Mucosa of gallbladder (tissue), 1 donor: ENCODE measurements around the gene ECE2. TPM values are rescaled to one million over a fixed set of nuclear protein-coding genes. Genes with fewer than 3 reads are reported as not detected.

ENCODE experiments used
- DNase-seq: peaks from one replicate; pipeline ENCODE4 v3.0.0-alpha.2; 2020; ENCODE audit warnings: low spot score
- total RNA-seq: library from RNA; stranded (reverse); gene quantifications from one replicate; pipeline ENCODE4 v1.2.1, GENCODE V29; 2021
- donor health status: DM: no; HTN: no; CAD: no.

ECE2 gene
- total RNA-seq, 1 donor from 2014 or later: 0.14 TPM

DNA sequence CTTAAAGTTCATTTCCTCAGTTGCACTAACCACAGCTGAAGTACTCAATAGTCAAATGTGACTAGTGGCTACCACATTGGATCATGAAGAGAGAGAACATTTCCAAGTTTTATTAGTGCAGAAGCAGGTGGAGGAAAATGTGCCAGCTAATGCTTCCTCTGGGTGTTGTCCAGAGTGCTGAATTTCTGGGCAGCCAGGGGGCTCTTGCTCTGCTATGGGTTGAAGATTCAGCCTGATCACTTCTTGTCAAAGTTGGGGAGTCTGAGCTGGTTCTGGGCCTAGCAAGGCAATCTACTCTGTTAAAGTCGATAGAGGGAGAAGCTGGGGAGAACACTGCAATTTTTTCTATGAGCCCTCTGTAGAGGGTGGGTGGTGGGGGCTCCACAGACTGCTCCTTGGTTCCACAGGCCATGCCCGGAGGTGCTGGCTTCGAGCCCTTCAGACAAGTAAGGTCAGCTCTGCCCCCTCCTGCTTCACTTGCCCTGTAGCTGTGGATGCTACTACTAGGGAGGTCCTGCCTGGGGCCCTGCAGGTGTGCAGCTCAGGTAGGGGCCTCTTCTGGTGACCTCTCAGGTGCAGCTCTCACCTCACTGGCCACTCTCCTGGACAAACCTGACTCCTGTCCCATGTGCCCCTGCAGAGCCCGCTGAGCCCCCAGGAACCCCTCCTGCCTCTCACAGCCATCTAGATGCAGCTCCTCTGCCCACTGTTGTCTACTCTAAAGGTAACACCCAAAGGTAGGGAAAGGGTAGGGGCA is 35.3 kb upstream of the ECE2 start:
- DNase-seq: no peak

- no peak for DNase-seq
These were observed 34.7 kb upstream of the ECE2 start for GRCh38 chr3:184241141-184241446.

DNA sequence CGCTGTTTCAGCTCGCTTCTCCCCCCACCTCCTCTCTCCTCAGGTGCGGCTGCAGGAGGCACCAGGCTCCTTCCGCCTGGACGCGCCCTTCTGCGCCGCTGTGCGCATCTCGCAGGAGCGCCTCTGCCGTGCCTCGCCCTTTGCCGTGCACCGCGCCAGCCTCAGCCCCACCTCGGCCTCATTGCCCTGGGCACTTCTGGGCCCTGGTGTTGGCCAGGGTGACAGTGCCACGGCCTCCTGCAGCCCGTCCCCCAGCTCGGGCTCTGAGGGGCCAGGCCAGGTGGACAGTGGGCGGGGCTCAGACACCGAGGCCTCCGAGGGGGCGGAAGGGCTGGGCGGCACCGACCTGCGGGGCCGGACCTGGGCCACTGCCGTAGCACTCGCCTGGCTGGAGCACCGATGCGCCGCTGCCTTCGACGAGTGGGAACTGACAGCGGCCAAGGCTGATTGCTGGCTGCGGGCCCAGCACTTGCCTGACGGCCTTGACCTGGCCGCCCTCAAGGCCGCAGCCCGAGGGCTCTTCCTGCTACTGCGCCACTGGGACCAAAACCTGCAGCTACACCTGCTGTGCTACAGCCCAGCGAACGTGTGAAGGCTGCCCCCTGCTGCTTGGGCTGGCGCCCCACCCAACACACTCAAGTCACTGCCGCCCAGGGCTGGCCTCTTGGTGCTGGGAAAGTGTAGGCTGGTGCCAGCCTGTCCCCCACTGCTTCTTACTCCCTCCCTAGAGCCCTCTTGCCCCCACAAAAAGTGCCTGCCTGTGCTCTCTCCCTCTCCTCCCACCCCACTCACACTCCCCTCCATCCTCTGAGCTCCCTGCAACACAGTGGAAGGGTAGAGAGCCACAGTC is 34.1 kb upstream of the ECE2 start:
- peak; percentile 66 for DNase-seq

GRCh38 chr3:184242297-184242685 is 33.5 kb upstream of the ECE2 start:
- DNase-seq: no peak

DNA sequence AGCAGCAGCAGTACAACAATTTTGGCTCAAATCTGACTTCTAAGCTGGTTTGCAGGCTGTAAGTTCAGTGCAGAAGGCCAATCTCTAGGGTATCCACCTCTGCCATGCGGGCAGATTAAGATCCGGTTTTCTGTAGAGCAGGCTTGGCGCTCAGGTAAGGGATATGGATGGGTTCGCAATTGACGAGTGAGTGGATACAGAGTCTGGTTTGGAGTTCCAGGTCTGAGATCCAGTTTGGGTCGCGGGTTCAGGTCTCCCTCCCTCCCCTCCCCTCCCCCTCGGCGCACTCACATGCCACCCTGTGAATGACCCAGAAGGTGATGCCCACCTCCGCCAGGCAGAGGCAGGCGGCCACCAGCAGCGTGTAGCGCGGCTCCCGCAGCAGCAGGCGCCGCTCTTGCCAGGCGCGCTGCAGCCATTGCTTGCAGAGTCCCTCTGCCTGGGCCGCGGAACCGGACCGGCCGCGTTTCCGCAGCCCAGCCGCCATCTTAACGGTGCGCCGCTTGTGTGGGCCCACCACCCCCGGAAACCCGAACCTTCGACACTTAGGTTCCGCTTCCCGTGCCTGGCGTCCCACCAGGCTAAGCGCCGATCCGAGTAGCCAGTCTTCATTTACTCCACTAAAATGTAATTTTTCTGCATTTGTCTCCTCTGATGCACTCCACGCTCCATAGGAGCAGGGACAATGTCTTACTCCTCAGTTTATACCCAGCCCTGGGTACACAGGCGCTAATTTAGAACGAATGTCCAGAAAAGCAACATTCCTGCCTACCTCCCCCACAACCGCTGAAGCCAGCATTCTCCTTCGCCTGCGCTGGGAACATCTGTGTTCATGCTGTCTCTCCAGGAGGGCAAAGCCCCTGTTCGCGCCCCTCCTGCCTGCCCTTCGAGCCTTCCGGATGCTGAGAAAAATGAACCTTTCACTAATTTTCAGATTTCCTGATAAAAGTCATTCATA is 27.1 kb upstream of the ECE2 start, which contains the start of gene ALG3:
ALG3 (minus strand) TSS at position 509 of the 958 bp plus-strand sequence; CDS start at position 487, 22 bp downstream.
- DNase-seq: peak; percentile 87

DNA sequence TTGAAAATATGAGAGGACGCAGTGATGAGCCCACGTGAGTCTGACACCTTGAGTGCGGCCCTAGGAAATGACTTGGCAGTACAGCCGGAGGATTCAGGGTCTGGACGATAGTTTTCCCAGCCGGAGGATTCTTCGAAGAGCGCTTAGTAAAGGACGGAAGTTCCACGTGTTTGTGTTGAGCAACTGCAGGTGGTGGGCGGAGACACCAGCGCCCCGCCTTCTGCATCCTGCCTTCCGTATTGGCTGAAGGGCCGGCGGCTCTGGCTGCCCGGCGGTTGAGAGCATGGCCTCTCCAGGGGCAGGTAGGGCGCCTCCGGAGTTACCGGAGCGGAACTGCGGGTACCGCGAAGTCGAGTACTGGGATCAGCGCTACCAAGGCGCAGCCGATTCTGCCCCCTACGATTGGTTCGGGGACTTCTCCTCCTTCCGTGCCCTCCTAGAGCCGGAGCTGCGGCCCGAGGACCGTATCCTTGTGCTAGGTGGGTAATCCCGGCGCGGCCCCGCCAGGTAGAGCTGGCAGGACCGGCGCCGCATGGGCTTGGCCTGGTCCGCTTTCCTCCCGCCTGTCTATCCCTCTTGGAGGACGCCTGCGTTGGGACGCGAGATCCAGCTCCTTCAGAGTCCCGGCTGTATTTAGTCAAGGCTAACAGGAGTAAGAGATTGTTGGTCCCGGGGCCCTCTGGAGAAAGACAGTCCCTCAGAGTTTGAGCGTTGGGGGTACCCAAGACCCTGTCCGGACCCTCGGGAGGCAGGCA is 26.2 kb upstream of the ECE2 start, which contains the start of gene EEF1AKMT4:
EEF1AKMT4 (plus strand) TSS at position 261 of the 755 bp plus-strand sequence; CDS start at position 284, 23 bp downstream.
- peak; percentile 97 for DNase-seq

DNA sequence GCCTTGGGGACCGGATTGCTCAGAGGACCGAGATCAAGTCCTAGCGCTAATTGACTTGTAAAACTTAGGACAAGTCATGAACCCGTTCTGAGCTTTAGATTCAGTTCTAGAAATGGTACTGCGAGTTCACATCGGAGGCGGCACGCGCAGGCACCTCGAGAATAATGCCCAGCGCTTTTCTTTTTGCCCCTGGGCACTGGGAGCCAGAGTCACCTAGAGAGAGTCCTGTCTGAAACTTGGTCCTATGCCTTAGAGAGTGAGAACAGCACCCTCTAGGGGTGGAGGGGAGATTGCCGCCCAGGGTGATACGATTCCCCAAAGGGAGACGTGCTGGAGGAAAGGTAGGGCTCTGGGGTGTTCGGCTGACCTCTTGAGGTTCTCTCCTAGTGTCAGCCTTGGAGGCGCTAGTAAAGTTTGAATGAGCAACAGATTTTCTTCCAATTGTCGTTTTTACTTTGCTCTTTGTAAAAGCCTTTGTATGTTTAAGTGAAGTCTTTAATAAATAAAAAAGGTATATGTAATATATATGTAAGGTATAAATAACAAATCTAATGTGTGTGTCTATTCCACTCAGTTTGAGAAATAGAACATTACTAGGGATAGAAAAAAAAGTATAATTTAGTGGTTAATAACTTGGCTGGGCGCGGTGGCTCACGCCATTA is 25.5 kb upstream of the ECE2 start:
- peak; percentile 92 for DNase-seq

DNA sequence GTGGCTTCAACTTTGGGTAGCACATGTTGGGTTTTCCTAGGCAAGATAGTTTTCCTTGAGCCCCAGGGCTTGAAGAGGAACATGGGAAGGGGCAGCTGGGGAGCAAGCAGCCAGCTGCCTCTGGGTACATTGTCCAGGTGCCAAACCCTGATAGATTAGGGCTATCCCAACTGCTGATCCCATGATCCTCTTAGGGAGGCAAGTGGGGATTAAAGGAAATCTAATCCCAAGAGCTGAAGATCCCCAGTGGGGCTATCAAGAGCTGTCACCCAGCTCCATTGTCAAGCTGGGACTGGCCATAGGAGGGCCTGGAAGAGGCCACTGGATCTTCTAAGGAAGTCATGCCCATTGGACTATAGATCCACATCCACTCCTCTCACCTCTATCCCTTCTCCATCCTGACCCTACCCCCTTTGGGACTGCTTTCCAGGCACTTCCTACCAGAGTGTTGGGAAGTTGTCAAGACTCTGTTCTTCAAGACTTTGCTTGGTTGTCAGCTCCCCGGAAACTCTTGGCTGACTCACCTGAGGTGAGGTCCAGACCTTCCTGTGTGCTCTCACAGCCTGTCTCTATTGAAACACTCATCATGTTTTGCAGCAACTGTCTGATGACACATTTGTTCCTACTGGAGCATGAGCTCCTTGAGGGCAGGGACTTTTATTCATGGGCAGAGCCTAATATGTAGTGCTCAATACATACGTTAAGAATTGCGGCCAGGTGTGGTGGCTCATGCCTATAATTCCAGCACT is 20.4 kb upstream of the ECE2 start:
- DNase-seq: no peak

- DNase-seq: no peak
These were observed 18.5 kb upstream of the ECE2 start for GRCh38 chr3:184257083-184257915.

- no peak for DNase-seq
These were observed 16.9 kb upstream of the ECE2 start for GRCh38 chr3:184258926-184259325.

GRCh38 chr3:184259396-184259877 is 16.4 kb upstream of the ECE2 start:
- DNase-seq: no peak

DNA sequence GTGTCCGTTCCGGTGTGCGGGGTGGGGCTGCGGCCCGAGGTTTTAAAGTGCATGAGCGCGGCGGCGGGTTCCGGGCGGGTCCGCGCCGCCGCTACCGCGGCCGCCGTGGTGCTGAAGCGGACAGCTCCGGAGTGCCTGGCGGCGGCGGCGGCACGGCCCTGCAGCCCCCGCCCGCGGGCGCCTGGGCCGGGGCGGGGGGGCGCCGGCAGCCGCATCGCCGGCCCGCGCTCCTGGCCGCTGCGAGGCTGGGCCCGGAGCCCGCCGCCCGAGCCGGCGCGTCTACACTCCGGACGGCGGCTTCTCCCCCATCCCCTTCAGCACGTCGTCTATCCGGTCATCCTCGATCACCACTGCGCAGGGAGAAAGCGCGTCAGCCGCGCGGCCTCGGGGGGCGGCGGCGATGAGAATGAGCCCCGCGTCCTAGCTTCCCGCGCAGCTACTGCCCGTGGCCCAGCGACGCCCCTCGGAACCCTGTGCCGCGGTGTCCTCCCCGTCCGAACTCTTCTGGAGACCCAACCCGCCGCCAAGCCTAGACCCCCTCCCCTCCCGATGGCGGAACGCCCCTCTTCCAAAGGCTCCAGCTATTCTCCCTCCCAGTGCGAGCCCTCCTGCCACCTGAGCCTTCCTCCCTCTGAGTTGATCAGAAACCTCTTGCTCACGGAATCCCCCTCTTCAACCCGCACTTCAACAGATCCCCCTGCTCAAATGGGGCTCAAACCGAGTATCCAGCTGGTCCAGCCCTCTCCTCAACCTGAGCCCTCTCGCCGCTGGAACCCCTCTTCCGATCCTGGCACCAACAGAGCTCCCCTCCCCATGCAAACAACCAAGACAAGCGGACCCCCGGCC is 15.7 kb upstream of the ECE2 start:
- DNase-seq: peak; percentile 34

DNA sequence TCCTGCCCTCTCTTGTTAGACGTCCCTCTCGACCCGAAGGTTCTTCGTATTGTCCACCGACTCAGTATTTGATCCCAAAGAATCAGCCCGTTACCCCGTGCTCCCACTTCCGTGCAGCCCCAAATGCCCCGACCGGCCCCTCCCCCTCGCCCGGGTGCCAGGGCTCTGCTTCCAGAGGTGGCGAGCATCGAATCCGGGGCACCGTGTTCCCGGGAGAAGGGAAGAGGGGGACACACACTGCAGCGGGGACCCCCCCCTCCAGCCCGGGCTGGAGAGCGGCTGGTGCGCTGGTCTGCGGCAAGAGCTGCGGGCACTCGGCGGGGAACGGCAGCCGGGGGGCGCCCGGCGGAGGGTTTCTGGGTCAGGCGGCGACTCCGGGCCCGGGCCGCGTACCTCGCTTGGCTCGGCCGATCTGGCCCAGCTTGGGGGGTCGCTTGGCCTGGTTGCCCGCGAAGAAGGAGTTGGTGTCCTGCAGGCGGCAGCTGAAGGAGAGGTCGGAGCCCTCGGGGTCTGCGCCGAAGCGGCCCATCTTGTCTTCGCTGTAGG is 15.0 kb upstream of the ECE2 start:
- no peak for DNase-seq

- no peak for DNase-seq
These were observed 14.5 kb upstream of the ECE2 start, which contains the start of gene CAMK2N2 for GRCh38 chr3:184261270-184261853. Gene CAMK2N2 (minus strand): TSS chr3:184261553. CDS start chr3:184261285, 268 bp downstream.

DNA sequence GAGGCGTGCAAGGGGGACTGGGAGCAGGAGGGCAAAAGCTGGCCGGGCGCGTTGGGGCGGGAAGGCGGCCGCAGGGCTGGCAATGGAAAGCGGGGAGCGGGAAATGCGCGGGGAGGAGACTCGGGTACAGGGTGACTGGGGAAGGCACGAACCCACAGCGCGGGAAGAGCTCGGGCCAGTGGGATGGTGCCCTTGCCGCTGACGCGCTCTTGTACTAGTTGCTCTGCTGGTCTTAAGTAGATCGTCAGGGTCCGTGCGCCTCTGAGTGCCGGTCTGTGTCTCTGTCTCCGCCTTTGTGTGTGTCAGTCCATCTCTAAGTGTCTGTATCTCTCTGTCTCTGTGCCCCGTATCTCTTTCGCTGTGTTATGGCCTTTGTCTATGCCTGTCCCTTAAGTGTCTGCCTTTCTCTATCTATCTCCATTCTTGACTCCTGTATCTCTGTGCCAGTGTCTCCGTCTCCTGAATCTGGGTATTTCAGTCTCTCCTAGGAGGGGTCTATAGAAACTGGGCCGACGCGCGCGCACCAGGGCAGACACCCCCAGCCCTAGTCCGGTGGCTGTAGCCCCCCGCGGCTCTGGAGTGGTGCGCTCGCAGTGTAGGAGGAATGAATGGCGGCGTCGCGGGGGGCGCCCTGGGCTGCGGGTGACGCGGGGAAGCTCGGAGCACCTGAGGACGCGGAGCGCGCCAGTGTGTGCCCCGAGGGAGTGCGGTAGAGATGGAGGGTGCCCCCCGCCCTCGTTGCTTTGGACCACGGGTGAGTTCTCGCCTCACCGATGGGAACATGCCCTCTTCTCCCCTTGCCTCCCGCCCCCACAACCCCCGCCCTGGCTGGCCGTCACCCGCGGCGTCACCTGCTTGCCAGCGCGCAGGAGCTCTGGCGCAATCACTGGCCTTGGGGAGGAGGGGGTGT is 13.7 kb upstream of the ECE2 start:
- DNase-seq: no peak

- no peak for DNase-seq
These were observed 13.1 kb upstream of the ECE2 start for GRCh38 chr3:184262764-184263179.
